SU-DHL-6 (cell line): Measurements from ENCODE around the gene FBXW2.

Source experiments
- H2AFZ ChIP-seq: fragments of 200-600 bp; sonication (generic); 2 replicates; pipeline ENCODE4 v1.6.1; 2014; ENCODE audit warnings: low read depth, mild to moderate bottlenecking, moderate library complexity, mixed read lengths, antibody characterized with exemption, low read length; ENCODE audit not compliant: severe bottlenecking
- H3F3A ChIP-seq: fragments of 200-600 bp; shearing (Covaris generic); 2 replicates; pipeline ENCODE4 v1.6.0; 2016; ENCODE audit warnings: antibody characterized with exemption, mild to moderate bottlenecking; ENCODE audit not compliant: insufficient read depth
- H3K27ac ChIP-seq: fragments of 200-600 bp; sonication (generic); 2 replicates; pipeline ENCODE4 v1.5.1; 2016; ENCODE audit warnings: low read depth, mild to moderate bottlenecking, low read length, moderate library complexity, mixed read lengths
- H3K27me3 ChIP-seq: fragments of 200-600 bp; sonication (generic), shearing (Covaris generic); 2 replicates; pipeline ENCODE4 v1.6.0; 2014; ENCODE audit warnings: mild to moderate bottlenecking, low read length
- H3K36me3 ChIP-seq: fragments of 200-600 bp; sonication (generic); 2 replicates; pipeline ENCODE4 v1.6.1; 2014; ENCODE audit warnings: mild to moderate bottlenecking, low read length, mixed read lengths
- H3K4me2 ChIP-seq: fragments of 300-600, 200-600 bp; shearing (Covaris generic), sonication (generic); 2 replicates; pipeline ENCODE4 v1.6.0; 2014; ENCODE audit warnings: low read length, low read depth, mild to moderate bottlenecking; ENCODE audit not compliant: poor library complexity, severe bottlenecking
- H3K4me3 ChIP-seq: fragments of 200-600 bp; sonication (generic); 2 replicates; pipeline ENCODE4 v1.5.1; 2014; ENCODE audit warnings: antibody characterized with exemption, low read length, mild to moderate bottlenecking, mixed read lengths; ENCODE audit not compliant: insufficient read depth, poor library complexity, severe bottlenecking
- H3K79me2 ChIP-seq: fragments of 200-600 bp; sonication (generic); 2 replicates; pipeline ENCODE4 v1.6.1; 2014; ENCODE audit warnings: mild to moderate bottlenecking, low read length, moderate library complexity; ENCODE audit not compliant: insufficient read depth
- H3K9ac ChIP-seq: fragments of 200-600 bp; sonication (generic); 2 replicates; pipeline ENCODE4 v1.7.0; 2014; ENCODE audit warnings: mild to moderate bottlenecking, low read length
- H3K9me2 ChIP-seq: fragments of 200-600 bp; sonication (generic); replicated peaks from 2 replicates; pipeline ENCODE4 v1.6.1; 2014; ENCODE audit warnings: low read length; ENCODE audit not compliant: insufficient read depth
- H3K9me3 ChIP-seq: fragments of 200-600 bp; sonication (generic); 2 replicates; pipeline ENCODE4 v1.6.1; 2014; ENCODE audit warnings: low read length, mixed read lengths; ENCODE audit not compliant: insufficient read depth
- H4K20me1 ChIP-seq: fragments of 200-600 bp; sonication (generic); 2 replicates; pipeline ENCODE4 v1.6.1; 2014; ENCODE audit warnings: low read depth, mild to moderate bottlenecking, antibody characterized with exemption, low read length, moderate library complexity, mixed read lengths
- EZH2phosphoT487 ChIP-seq: fragments of 200-600 bp; sonication (generic), shearing (Covaris generic); conservative IDR thresholded peaks from 2 replicates; pipeline ENCODE4 v1.6.1; 2018; ENCODE audit warnings: mild to moderate bottlenecking, antibody characterized with exemption, low read length, moderate library complexity, mixed read lengths
- TF ChIP-seq, protein P1 (sequence below): fragments of 200-600 bp; sonication (generic); IDR thresholded peaks from one replicate; pipeline ENCODE4 v1.5.1; 2017; ENCODE audit warnings: antibody characterized with exemption, mild to moderate bottlenecking, low read length, moderate library complexity; ENCODE audit not compliant: insufficient read depth, poor library complexity, severe bottlenecking

FBXW2 gene

DNA sequence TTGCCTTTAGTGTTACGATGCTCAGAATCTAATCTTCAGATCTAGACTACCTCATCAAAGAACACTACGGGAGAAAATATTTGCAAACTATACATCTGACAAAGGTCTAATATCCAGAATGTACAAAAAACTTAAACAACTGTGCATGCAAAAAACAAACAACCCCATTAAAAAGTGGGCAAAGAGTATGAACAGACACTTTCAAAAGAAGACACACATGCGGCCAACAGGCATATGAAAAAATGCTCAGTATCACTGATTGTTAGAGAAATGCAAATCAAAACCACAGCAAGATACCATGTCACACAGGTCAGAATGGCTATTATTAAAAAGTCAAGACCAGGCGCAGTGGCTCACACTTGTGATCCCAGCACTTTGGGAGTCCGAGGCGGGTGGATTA, 47.9 kb downstream of the FBXW2 start:
- TF ChIP-seq EZH2phosphoT487, result no peak
- Histone ChIP-seq H3F3A (no peaks in the 10 kb centered on the region; the same call in 1 of the 2 replicates), H3K36me3 (no peaks in the 10 kb centered on the region), H3K9me2 (no peaks in the 10 kb centered on the region), H3K79me2 (no peaks in the 10 kb centered on the region), H3K27me3 (no peaks in the 10 kb centered on the region), H4K20me1 (no peaks in the 10 kb centered on the region), H3K9me3 (no peaks in the 10 kb centered on the region), H3K4me2 (no peak overlapping the region), H3K27ac (no peak overlapping the region), H3K9ac (no peak overlapping the region), H3K4me3 (no peak overlapping the region), H2AFZ (no peak overlapping the region)

GRCh38 chr9:120742951-120743416, 50.2 kb downstream of the FBXW2 start:
- TF ChIP-seq, protein P1, sequence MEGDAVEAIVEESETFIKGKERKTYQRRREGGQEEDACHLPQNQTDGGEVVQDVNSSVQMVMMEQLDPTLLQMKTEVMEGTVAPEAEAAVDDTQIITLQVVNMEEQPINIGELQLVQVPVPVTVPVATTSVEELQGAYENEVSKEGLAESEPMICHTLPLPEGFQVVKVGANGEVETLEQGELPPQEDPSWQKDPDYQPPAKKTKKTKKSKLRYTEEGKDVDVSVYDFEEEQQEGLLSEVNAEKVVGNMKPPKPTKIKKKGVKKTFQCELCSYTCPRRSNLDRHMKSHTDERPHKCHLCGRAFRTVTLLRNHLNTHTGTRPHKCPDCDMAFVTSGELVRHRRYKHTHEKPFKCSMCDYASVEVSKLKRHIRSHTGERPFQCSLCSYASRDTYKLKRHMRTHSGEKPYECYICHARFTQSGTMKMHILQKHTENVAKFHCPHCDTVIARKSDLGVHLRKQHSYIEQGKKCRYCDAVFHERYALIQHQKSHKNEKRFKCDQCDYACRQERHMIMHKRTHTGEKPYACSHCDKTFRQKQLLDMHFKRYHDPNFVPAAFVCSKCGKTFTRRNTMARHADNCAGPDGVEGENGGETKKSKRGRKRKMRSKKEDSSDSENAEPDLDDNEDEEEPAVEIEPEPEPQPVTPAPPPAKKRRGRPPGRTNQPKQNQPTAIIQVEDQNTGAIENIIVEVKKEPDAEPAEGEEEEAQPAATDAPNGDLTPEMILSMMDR, result peak; percentile 45
- no peak for TF ChIP-seq EZH2phosphoT487

DNA sequence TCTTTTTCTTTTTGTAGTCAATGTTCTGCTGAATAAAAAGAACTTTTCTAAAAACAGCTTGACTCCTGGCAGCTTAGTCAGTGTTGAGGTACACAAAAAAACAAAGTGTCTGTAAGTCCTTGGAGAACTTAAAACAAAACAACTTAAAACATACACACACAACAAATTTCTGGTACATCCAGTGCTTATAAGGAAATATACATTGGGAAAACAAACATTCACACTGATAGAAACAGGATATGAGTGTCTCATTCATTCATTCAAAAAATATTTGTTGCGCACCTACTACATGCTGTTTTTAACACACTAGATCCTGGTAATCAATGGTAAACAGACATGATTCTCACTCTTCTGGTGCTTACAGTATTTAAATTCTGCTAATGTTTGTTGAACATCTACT, 51.5 kb downstream of the FBXW2 start:
- H2AFZ ChIP-seq, result no peak overlapping the region

More at GRCh38 chr9:120742951-120743416, 50.2 kb downstream of the FBXW2 start:
- Histone ChIP-seq H3K79me2 (no peaks in the 10 kb centered on the region), H2AFZ (no peak overlapping the region), H3F3A (no peaks in the 10 kb centered on the region; the same call in 1 of the 2 replicates), H3K27me3 (no peaks in the 10 kb centered on the region), H3K9me2 (no peaks in the 10 kb centered on the region), H3K27ac (no peak overlapping the region), H4K20me1 (no peaks in the 10 kb centered on the region), H3K36me3 (no peaks in the 10 kb centered on the region), H3K4me3 (no peak overlapping the region), H3K9me3 (no peaks in the 10 kb centered on the region), H3K4me2 (no peak overlapping the region), H3K9ac (no peak overlapping the region)

GRCh38 chr9:120741191-120741590, 52.0 kb downstream of the FBXW2 start:
- Histone ChIP-seq H3K4me2 (no peak overlapping the region), H3K9me3 (no peaks in the 10 kb centered on the region), H4K20me1 (no peaks in the 10 kb centered on the region), H3K36me3 (no peaks in the 10 kb centered on the region), H3K27me3 (no peaks in the 10 kb centered on the region), H3K27ac (no peak overlapping the region), H3K4me3 (no peak overlapping the region), H3K79me2 (no peaks in the 10 kb centered on the region), H3F3A (no peaks in the 10 kb centered on the region; the same call in 1 of the 2 replicates), H3K9me2 (no peaks in the 10 kb centered on the region), H3K9ac (no peak overlapping the region), H2AFZ (no peak overlapping the region)
- TF ChIP-seq, protein P1, result no peak
- no peak for TF ChIP-seq EZH2phosphoT487

More for the DNA sequence above, 51.5 kb downstream of the FBXW2 start:
- no peaks in the 10 kb centered on the region for H3K27me3 ChIP-seq
- H3F3A ChIP-seq, result no peaks in the 10 kb centered on the region; the same call in 1 of the 2 replicates
- no peaks in the 10 kb centered on the region for H3K79me2 ChIP-seq
- H3K4me3 ChIP-seq, result no peak overlapping the region
- TF ChIP-seq, protein P1, result no peak
- TF ChIP-seq EZH2phosphoT487, result no peak
- no peak overlapping the region for H3K4me2 ChIP-seq
- H4K20me1 ChIP-seq, result no peaks in the 10 kb centered on the region
- no peaks in the 10 kb centered on the region for H3K36me3 ChIP-seq
- H3K9ac ChIP-seq, result no peak overlapping the region
- no peaks in the 10 kb centered on the region for H3K9me3 ChIP-seq
- H3K9me2 ChIP-seq, result no peaks in the 10 kb centered on the region
- H3K27ac ChIP-seq, result no peak overlapping the region
